Measurements from ENCODE around the gene TMPRSS13.

DNA sequence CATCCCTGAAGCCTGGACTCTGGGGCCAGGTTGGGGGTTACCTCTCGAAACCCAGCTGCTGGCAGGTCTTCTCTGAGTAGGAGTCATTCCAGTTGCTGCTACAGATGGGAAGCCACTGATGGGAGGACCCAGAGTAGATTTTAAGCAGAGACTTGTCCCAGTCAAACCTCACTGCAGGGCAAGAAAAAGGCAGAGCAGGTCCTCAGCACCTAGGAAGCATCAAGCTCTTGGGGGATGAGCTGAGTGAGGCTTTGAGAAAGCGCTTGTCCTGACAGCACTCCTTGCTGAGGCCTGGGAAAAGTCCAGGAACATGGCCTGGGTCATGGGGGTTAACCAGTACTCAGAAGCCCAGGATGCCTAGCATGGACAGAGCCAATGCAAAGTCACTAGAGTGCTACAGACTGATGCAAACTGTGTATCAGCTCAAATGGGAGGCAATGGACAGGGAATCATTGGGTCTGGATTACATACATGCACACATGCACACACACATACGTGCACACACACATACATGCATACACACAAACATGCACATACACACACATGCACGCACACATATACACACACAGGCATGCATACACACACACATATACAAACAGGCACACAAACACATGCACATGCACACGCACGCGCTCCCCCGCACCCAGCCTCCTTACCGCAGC is 15.3 kb downstream of the TMPRSS13 start:
- no peak for TF ChIP-seq GATA3 (IDR thresholded peaks at IDR 0.05; ENCODE audit: low read depth, low read length)
- no peak for TF ChIP-seq GATA2 (IDR thresholded peaks at IDR 0.05; ENCODE audit: low read depth, low read length)
